CD4-positive, alpha-beta T cell (primary cell): Measurements from ENCODE around the gene SAG. TPM values are rescaled to one million over a fixed set of nuclear protein-coding genes. Genes with fewer than 3 reads are reported as not detected.

ENCODE experiments used
- ATAC-seq: fragments of 200-7000 bp; cut with Tn5 transposase; one replicate; pipeline ENCODE4 v1.10.0; 2022; ENCODE audit warnings: mild to moderate bottlenecking; ENCODE audit not compliant: poor library complexity
- CTCF ChIA-PET: fragments of 350-600 bp; sonication (Branson Sonifier 250); formaldehyde crosslinking; loops from one replicate; lab custom pipeline; 2021; ENCODE audit warnings: antibody characterized with exemption, inconsistent platforms; lab: Charles Lee
- POLR2A ChIA-PET: fragments of 350-600 bp; sonication (Branson Sonifier 250); formaldehyde crosslinking; loops from one replicate; lab custom pipeline; 2021; ENCODE audit warnings: antibody characterized with exemption, inconsistent platforms; lab: Charles Lee
- DNase-seq, 14 experiments: peaks; one replicate each; pipeline ENCODE4 v3.0.0-alpha.2; 2013 to 2020; ENCODE audit warnings: mixed read lengths in 2 of 14
- H3K27ac ChIP-seq, 2 donors: one replicate each; pipeline versions ENCODE4 v1.5.1 to v1.7.0; 2013; ENCODE audit warnings: low read length in 2 of 2, low read depth in 1 of 2, mild to moderate bottlenecking in 1 of 2
- H3K27me3 ChIP-seq, 2 experiments: 1 replicate in 1 of 2; 2 replicates in 1 of 2; pipeline versions ENCODE4 v1.6.1 to v1.7.0; 2013; ENCODE audit warnings: low read length in 2 of 2, control low read depth in 1 of 2, mild to moderate bottlenecking in 1 of 2, moderate library complexity in 1 of 2; ENCODE audit not compliant: insufficient read depth in 2 of 2, control insufficient read depth in 1 of 2
- H3K36me3 ChIP-seq: one replicate; pipeline ENCODE4 v1.6.1; 2013; ENCODE audit warnings: low read length, control low read depth; ENCODE audit not compliant: insufficient read depth
- H3K4me1 ChIP-seq: one replicate; pipeline ENCODE4 v1.6.1; 2013; ENCODE audit warnings: low read length, control low read depth; ENCODE audit not compliant: insufficient read depth
- H3K4me3 ChIP-seq: one replicate; pipeline ENCODE4 v1.5.1; 2013; ENCODE audit warnings: mild to moderate bottlenecking, low read length, moderate library complexity
- H3K9me3 ChIP-seq, 2 experiments: 1 replicate in 1 of 2; 2 replicates in 1 of 2; pipeline versions ENCODE4 v1.6.1 to v1.7.0; 2013; ENCODE audit warnings: low read length in 2 of 2, mild to moderate bottlenecking in 2 of 2, control low read depth in 1 of 2, moderate library complexity in 1 of 2; ENCODE audit not compliant: control insufficient read depth in 1 of 2, insufficient read depth in 1 of 2
- H3K27ac Mint-ChIP-seq: one replicate; pipeline ENCODE4 v1.8.0; 2020; ENCODE audit warnings: mixed read lengths
- H3K27me3 Mint-ChIP-seq: one replicate; pipeline ENCODE4 v1.8.0; 2021; ENCODE audit warnings: mixed read lengths
- H3K36me3 Mint-ChIP-seq: one replicate; pipeline ENCODE4 v1.8.0; 2021; ENCODE audit warnings: low read depth, mixed read lengths
- H3K4me1 Mint-ChIP-seq: one replicate; pipeline ENCODE4 v1.8.0; 2021; ENCODE audit warnings: low read depth, mixed read lengths
- H3K4me3 Mint-ChIP-seq: one replicate; pipeline ENCODE4 v1.8.0; 2020; ENCODE audit warnings: mild to moderate bottlenecking, mixed read lengths
- H3K9me3 Mint-ChIP-seq: one replicate; pipeline ENCODE4 v1.8.0; 2020; ENCODE audit warnings: mixed read lengths
- intact Hi-C, 2 experiments: fragments of 100-400 bp; cut with DNase I in 1 of 2; cut with micrococcal nuclease in 1 of 2; formaldehyde crosslinking; loops; one replicate each; pipeline versions ENCODE4 v1.15.1 to v1.9.0; 2023 to 2025; cut with DNase I, micrococcal nuclease
- total RNA-seq, 174 experiments: library from RNA in 2 of 174; stranded (reverse) in 2 of 174; gene quantifications; one replicate each; pipeline ENCODE4 v1.2.3 and lab custom pipeline; 2021 to 2026
- TF ChIP-seq, protein P1 (sequence below): fragments of 200-600 bp; IDR thresholded peaks from one replicate; pipeline ENCODE4 v1.8.0; 2022; ENCODE audit warnings: antibody characterized with exemption, mild to moderate bottlenecking

The SAG gene
- total RNA-seq, 2 experiments from 2014 or later = 0.03 to 0.22 TPM

DNA sequence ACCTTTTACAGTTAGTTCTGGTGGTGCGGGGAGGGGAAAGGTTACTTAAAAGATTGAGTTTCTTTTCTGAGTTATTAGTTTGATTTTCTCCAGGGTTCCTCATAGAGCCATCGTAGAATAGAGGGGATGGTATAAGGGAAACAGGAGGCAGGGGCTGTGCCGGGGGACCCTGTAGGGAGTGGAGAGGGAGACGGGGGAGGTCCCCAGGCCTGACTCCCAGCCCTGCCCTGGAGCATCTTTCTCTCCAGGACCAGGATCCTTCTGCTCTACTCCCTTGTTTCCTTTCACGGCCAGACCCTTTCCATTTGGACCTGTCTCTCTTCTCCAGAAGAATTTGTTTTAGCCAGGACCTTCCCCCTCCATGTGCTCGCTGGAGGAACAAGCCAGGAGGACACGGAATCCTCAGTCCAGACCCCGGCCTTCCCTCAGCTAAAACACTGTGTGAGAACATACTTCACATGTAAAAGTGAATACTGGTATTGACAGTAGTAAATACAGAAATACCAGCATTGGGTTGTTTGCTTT, 82.0 kb downstream of the SAG start:
- DNase-seq (no peak), ATAC-seq (no peak)
- Mint-ChIP-seq H3K27ac (peak overlapping the region; percentile 27), H3K27me3 (no peaks in the 10 kb centered on the region), H3K9me3 (no peaks in the 10 kb centered on the region), H3K36me3 (peaks cover 68% of the 10 kb centered on the region), H3K4me3 (no peak overlapping the region), H3K4me1 (peaks cover 39% of the 10 kb centered on the region)
- TF ChIP-seq, protein P1, sequence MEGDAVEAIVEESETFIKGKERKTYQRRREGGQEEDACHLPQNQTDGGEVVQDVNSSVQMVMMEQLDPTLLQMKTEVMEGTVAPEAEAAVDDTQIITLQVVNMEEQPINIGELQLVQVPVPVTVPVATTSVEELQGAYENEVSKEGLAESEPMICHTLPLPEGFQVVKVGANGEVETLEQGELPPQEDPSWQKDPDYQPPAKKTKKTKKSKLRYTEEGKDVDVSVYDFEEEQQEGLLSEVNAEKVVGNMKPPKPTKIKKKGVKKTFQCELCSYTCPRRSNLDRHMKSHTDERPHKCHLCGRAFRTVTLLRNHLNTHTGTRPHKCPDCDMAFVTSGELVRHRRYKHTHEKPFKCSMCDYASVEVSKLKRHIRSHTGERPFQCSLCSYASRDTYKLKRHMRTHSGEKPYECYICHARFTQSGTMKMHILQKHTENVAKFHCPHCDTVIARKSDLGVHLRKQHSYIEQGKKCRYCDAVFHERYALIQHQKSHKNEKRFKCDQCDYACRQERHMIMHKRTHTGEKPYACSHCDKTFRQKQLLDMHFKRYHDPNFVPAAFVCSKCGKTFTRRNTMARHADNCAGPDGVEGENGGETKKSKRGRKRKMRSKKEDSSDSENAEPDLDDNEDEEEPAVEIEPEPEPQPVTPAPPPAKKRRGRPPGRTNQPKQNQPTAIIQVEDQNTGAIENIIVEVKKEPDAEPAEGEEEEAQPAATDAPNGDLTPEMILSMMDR = no peak
- no peaks in the 10 kb centered on the region for H3K9me3 ChIP-seq
- CTCF ChIA-PET = no interaction called here
- peaks cover 58% of the 10 kb centered on the region for H3K36me3 ChIP-seq
- intact Hi-C loops = no loop called here
- H3K27ac ChIP-seq = no peak overlapping the region
- peaks cover 34% of the 10 kb centered on the region for H3K4me1 ChIP-seq
- no peak overlapping the region for H3K4me3 ChIP-seq
- H3K27me3 ChIP-seq = no peaks in the 10 kb centered on the region
- POLR2A ChIA-PET = no interaction called here

DNA sequence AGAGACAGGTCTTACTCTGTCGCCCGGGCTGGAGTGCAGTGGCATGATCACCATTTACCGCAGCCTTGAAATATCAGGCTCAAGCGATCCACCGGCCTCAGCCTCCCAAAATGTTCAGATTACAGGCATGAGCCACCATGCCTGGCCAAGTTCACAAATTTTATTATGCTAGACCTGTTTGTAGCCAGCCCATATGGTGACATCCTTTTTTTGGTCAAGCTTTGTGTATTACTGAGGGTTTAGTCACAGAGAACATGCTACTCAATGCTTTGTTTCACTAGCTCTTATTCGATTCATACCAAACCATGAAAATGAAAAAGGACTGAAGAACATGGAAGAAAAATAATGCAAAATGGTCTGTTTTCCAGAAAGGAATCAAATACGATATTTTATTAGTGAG, 88.1 kb downstream of the SAG start:
- Mint-ChIP-seq H3K4me1 (peaks cover 49% of the 10 kb centered on the region), H3K36me3 (peaks cover 66% of the 10 kb centered on the region), H3K9me3 (no peaks in the 10 kb centered on the region), H3K4me3 (no peak overlapping the region), H3K27ac (no peak overlapping the region), H3K27me3 (no peaks in the 10 kb centered on the region)
- ChIA-PET POLR2A (no interaction called here), CTCF (interaction anchor here (0.8 kb wide), 1 partner anchor 9 kb away, joined by 3 read pairs; no protein-coding TSS in a partner anchor)
- no peak overlapping the region for H3K4me3 ChIP-seq
- no peak overlapping the region for H3K27ac ChIP-seq
- peaks cover 37% of the 10 kb centered on the region for H3K36me3 ChIP-seq
- no peaks in the 10 kb centered on the region for H3K27me3 ChIP-seq
- ATAC-seq (no peak), DNase-seq (no peak)
- peaks cover 32% of the 10 kb centered on the region for H3K4me1 ChIP-seq
- intact Hi-C loops = no loop called here
- TF ChIP-seq, protein P1 = no peak
- no peaks in the 10 kb centered on the region for H3K9me3 ChIP-seq

Other genes with a start within 250 kb of the SAG start
- 100 to 1,000 TPM; 141 to 154 TPM for gene INPP5D, start 247.5 kb upstream of the SAG start, total RNA-seq
- gene ATG16L1, start 56.1 kb upstream of the SAG start, total RNA-seq = 100 to 1,000 TPM; 134 to 135 TPM
- 100 to 1,000 TPM; 147 to 156 TPM for gene DGKD, start 46.7 kb downstream of the SAG start, total RNA-seq